ENCODE data around the gene PCNX2. TPM values are rescaled to one million over a fixed set of nuclear protein-coding genes. Genes with fewer than 3 reads are reported as not detected.

PCNX2 gene
- total and polyA plus RNA-seq, 2 of the 8 experiments (the other 6 are each of a cell fraction or from before 2014, with no cell fraction given) = 46.1 to 57.6 TPM

- H4K91ac ChIP-seq (replicated peaks; ENCODE audit: insufficient read length, low read length) = no peak overlapping the region
- H3K9ac ChIP-seq (replicated peaks in 1 of 4; ENCODE audit: extremely low read depth in 1 of 4, low read depth in 3 of 4, low read length in 3 of 4) = no peak overlapping the region
- H3K23ac ChIP-seq (ENCODE audit: insufficient read length) = no peak overlapping the region
- H4K20me1 ChIP-seq (replicated peaks in 1 of 2; ENCODE audit: control insufficient read depth in 1 of 2, insufficient read depth in 2 of 2, low read length in 2 of 2) = peaks cover 0 to 3% of the 10 kb centered on the region in 2 experiments
- H3K4me1 ChIP-seq (replicated peaks in 1 of 4; ENCODE audit: control insufficient read depth in 3 of 4, insufficient read depth in 4 of 4, low read length in 3 of 4) = no peaks in the 10 kb centered on the region
- H2BK12ac ChIP-seq (ENCODE audit: low read depth, low read length) = no peak overlapping the region
- no peak overlapping the region for H3K18ac ChIP-seq (ENCODE audit: extremely low read depth, low read length)
- no peaks in the 10 kb centered on the region for H3K79me2 ChIP-seq (ENCODE audit: control insufficient read depth in 1 of 2, insufficient read depth in 2 of 2, low read length in 2 of 2)
- H2BK5ac ChIP-seq (ENCODE audit: low read depth, low read length) = no peak overlapping the region
- no peak overlapping the region for H2BK120ac ChIP-seq (replicated peaks; ENCODE audit: low read depth, low read length)
- H2BK15ac ChIP-seq (ENCODE audit: low read length) = no peak overlapping the region
- 88% methylated on average over 4 of the region's 4 CpGs; no CpG with 5 or more reads in 1 of the 2 experiments for WGBS, 2 experiments (ENCODE audit: extremely low coverage in 1 of 2, insufficient coverage in 1 of 2, insufficient read length in 1 of 2, insufficient replicate concordance in 2 of 2, low coverage in 1 of 2, low lambda C conversion rate in 2 of 2, missing lambda C conversion rate in 1 of 2)
- H3K56ac ChIP-seq (replicated peaks; ENCODE audit: insufficient read length, low read depth, low read length) = no peak overlapping the region
- ChIA-PET CTCF (ENCODE audit: partially characterized antibody) (interaction anchor here (0.9 kb wide), 1 partner anchor 18 kb away, joined by 4 read pairs; no protein-coding TSS in a partner anchor), POLR2A (ENCODE audit: partially characterized antibody) (no interaction called here)
- no peak overlapping the region for H2AK5ac ChIP-seq (ENCODE audit: low read depth, low read length)
- H3K27ac ChIP-seq (ENCODE audit: low read depth, low read length) = no peak overlapping the region
- H3K9me3 ChIP-seq (ENCODE audit: insufficient read depth in 2 of 2, low read depth in 1 of 2, low read length in 1 of 2) = no peaks in the 10 kb centered on the region
- H3K36me3 ChIP-seq (ENCODE audit: control insufficient read depth in 2 of 4, insufficient read depth in 4 of 4, low read length in 3 of 4) = peaks cover 0 to 26% (median 16%) of the 10 kb centered on the region in 4 experiments; a peak in 7 of 8 replicates
- FAIRE-seq (no peak), DNase-seq (ENCODE audit: low read depth in 1 of 2, low spot score in 2 of 2) (no peak)
- H3K79me1 ChIP-seq (ENCODE audit: low read depth, low read length) = no peaks in the 10 kb centered on the region
- no peaks in the 10 kb centered on the region for H3K23me2 ChIP-seq (ENCODE audit: low read depth, low read length)
- H3K4me3 ChIP-seq (ENCODE audit: extremely low read depth in 1 of 4, insufficient read depth in 2 of 4, low read depth in 3 of 4, low read length in 4 of 4) = no peak overlapping the region
- peaks cover 0 to 1% (median 0%) of the 10 kb centered on the region in 4 experiments; a peak in 1 of 7 replicates for H3K27me3 ChIP-seq (replicated peaks in 1 of 4; ENCODE audit: control insufficient read depth in 3 of 4, extremely low read depth in 1 of 4, insufficient read depth in 3 of 4, low read length in 3 of 4)
- H4K8ac ChIP-seq (ENCODE audit: extremely low read depth, insufficient read depth, low read length) = no peak overlapping the region
- no peak overlapping the region for H4K5ac ChIP-seq (ENCODE audit: insufficient read length, low read depth, low read length)
- no peak overlapping the region for H2BK20ac ChIP-seq (ENCODE audit: low read length)
- no peak overlapping the region for H2AFZ ChIP-seq (ENCODE audit: low read length)
- H3K4me2 ChIP-seq (ENCODE audit: insufficient read depth in 1 of 2, low read depth in 2 of 2, low read length in 2 of 2) = no peak overlapping the region
- no peak overlapping the region for H3K4ac ChIP-seq (replicated peaks; ENCODE audit: insufficient read length, low read depth, low read length)
- no peak overlapping the region for H3K14ac ChIP-seq (ENCODE audit: insufficient read length)
- no peak for TF ChIP-seq RNF2 (IDR thresholded peaks at IDR 0.05; ENCODE audit: borderline replicate concordance, low read depth, low read length, missing control alignments, poor library complexity, severe bottlenecking)
- TF ChIP-seq POLR2A (IDR thresholded peaks at IDR 0.05; ENCODE audit: control extremely low read depth in 1 of 2, low read depth in 2 of 2, low read length in 2 of 2) = no peak
- TF ChIP-seq CBX8 (IDR thresholded peaks at IDR 0.05; ENCODE audit: borderline replicate concordance, low read depth, low read length) = no peak
- TF ChIP-seq KDM5A (IDR thresholded peaks at IDR 0.05; ENCODE audit: low read length) = no peak
- TF ChIP-seq KDM1A (IDR thresholded peaks at IDR 0.05; ENCODE audit: borderline replicate concordance, low read length) = no peak
- no peak for TF ChIP-seq EZH2 (IDR thresholded peaks at IDR 0.05; ENCODE audit: low read depth, low read length, severe bottlenecking)
- no peak for TF ChIP-seq SIRT6 (IDR thresholded peaks at IDR 0.05; ENCODE audit: low read length)
- no peak for TF ChIP-seq BRCA1 (IDR thresholded peaks at IDR 0.05; ENCODE audit: low read depth, low read length)
- TF ChIP-seq SUZ12 (IDR thresholded peaks at IDR 0.05; ENCODE audit: low read length) = no peak
- no peak for TF ChIP-seq PHF8 (conservative IDR thresholded peaks at IDR 0.05; ENCODE audit: low read depth, low read length)
- no peak for TF ChIP-seq CREB1 (IDR thresholded peaks at IDR 0.05)
- TF ChIP-seq SIX5 (IDR thresholded peaks at IDR 0.05; ENCODE audit: low read depth, low read length) = no peak
- no peak for TF ChIP-seq FOSL1 (IDR thresholded peaks at IDR 0.05; ENCODE audit: insufficient read depth, low read depth, low read length)
- no peak for TF ChIP-seq EGR1 (IDR thresholded peaks at IDR 0.05; ENCODE audit: borderline replicate concordance, low read depth, low read length)
These were observed 67.5 kb downstream of the PCNX2 start for GRCh38 chr1:233227930-233228465.
